Mesendoderm (in vitro differentiated cells): Measurements from ENCODE around the gene ME2.

Experiments used
- DNase-seq: peaks from one replicate; pipeline ENCODE4 v3.0.0; 2013
- H2AK5ac ChIP-seq: 2 replicates; pipeline ENCODE4 v1.6.1; 2013; ENCODE audit warnings: low read length, inconsistent platforms
- H2BK120ac ChIP-seq: 2 replicates; pipeline ENCODE4 v1.6.1; 2013; ENCODE audit warnings: low read depth, mild to moderate bottlenecking, low read length, moderate library complexity, mixed read lengths
- H2BK15ac ChIP-seq: replicated peaks from 2 replicates; pipeline ENCODE4 v1.6.1; 2013; ENCODE audit warnings: low read depth, mild to moderate bottlenecking, moderate library complexity
- H2BK5ac ChIP-seq: 2 replicates; pipeline ENCODE4 v1.6.1; 2013; ENCODE audit warnings: low read length, inconsistent platforms
- H3K18ac ChIP-seq: 2 replicates; pipeline ENCODE4 v1.6.1; 2013; ENCODE audit warnings: mild to moderate bottlenecking, low read length, mixed read lengths
- H3K23ac ChIP-seq: one replicate; pipeline ENCODE4 v1.6.1; 2013; ENCODE audit warnings: low read length
- H3K27ac ChIP-seq: 2 replicates; pipeline ENCODE4 v1.5.1; 2013; ENCODE audit warnings: low read depth, mild to moderate bottlenecking, inconsistent platforms, low read length, moderate library complexity
- H3K27me3 ChIP-seq: 2 replicates; pipeline ENCODE4 v1.6.1; 2013; ENCODE audit warnings: low read length, control low read depth, mild to moderate bottlenecking, inconsistent platforms; ENCODE audit not compliant: insufficient read depth, poor library complexity
- H3K36me3 ChIP-seq: 2 replicates; pipeline ENCODE4 v1.6.1; 2013; ENCODE audit warnings: low read length, inconsistent platforms; ENCODE audit not compliant: control insufficient read depth, insufficient read depth
- H3K4ac ChIP-seq: one replicate; pipeline ENCODE4 v1.6.1; 2013; ENCODE audit warnings: low read depth, mild to moderate bottlenecking, low read length, moderate library complexity
- H3K4me1 ChIP-seq: 2 replicates; pipeline ENCODE4 v1.6.1; 2013; ENCODE audit warnings: low read depth, low read length, inconsistent platforms; ENCODE audit not compliant: control insufficient read depth
- H3K4me2 ChIP-seq: 2 replicates; pipeline ENCODE4 v1.6.1; 2013; ENCODE audit warnings: low read length
- H3K4me3 ChIP-seq: 2 replicates; pipeline ENCODE4 v1.5.1; 2013; ENCODE audit warnings: mild to moderate bottlenecking, low read length
- H3K56ac ChIP-seq: one replicate; pipeline ENCODE4 v1.6.1; 2013; ENCODE audit warnings: low read length
- H3K79me1 ChIP-seq: 2 replicates; pipeline ENCODE4 v1.6.1; 2013; ENCODE audit warnings: low read length, inconsistent platforms
- H3K79me2 ChIP-seq: 2 replicates; pipeline ENCODE4 v1.6.1; 2013; ENCODE audit warnings: mild to moderate bottlenecking, low read length; ENCODE audit not compliant: control insufficient read depth, insufficient read depth
- H3K9ac ChIP-seq: 2 replicates; pipeline ENCODE4 v1.6.1; 2013; ENCODE audit warnings: low read length, inconsistent platforms
- H4K5ac ChIP-seq: one replicate; pipeline ENCODE4 v1.6.1; 2013; ENCODE audit warnings: low read length
- H4K8ac ChIP-seq: one replicate; pipeline ENCODE4 v1.6.1; 2013; ENCODE audit warnings: low read depth, mild to moderate bottlenecking, control low read depth, low read length, moderate library complexity
- WGBS: extraction: QIAGEN DNeasy Blood & Tissue Kit; methylation state at CpG from one replicate; pipeline ENCODE4 v1.1.7; 2013; ENCODE audit warnings: low lambda C conversion rate, missing lambda C conversion rate; ENCODE audit not compliant: insufficient coverage; ENCODE audit errors: extremely low coverage; 5-methylcytosine and 5-hydroxymethylcytosine counted together

ME2 gene

GRCh38 chr18:50953822-50954221, 74.9 kb downstream of the ME2 start:
- Histone ChIP-seq H2BK5ac (no peak overlapping the region), H3K79me1 (no peaks in the 10 kb centered on the region), H2BK15ac (no peak overlapping the region), H3K4me3 (no peak overlapping the region), H4K5ac (no peak overlapping the region), H2BK120ac (no peak overlapping the region), H3K36me3 (no peaks in the 10 kb centered on the region), H3K4me1 (no peaks in the 10 kb centered on the region), H3K18ac (no peak overlapping the region), H3K23ac (no peak overlapping the region), H3K27ac (no peak overlapping the region), H4K8ac (no peak overlapping the region), H3K9ac (no peak overlapping the region), H3K4me2 (no peak overlapping the region), H3K27me3 (no peaks in the 10 kb centered on the region), H3K56ac (no peak overlapping the region), H3K4ac (no peak overlapping the region), H2AK5ac (no peak overlapping the region), H3K79me2 (no peaks in the 10 kb centered on the region)
- DNase-seq = no peak
- no CpG with 5 or more reads among the region's 3 CpGs for WGBS

GRCh38 chr18:50955253-50955652, 76.3 kb downstream of the ME2 start:
- no peak overlapping the region for H3K23ac ChIP-seq
- no peak overlapping the region for H4K5ac ChIP-seq
- no peak overlapping the region for H2BK120ac ChIP-seq
- H3K9ac ChIP-seq = no peak overlapping the region
- H3K27ac ChIP-seq = no peak overlapping the region
- peak; percentile 26 for DNase-seq
- H3K4ac ChIP-seq = no peak overlapping the region
- no CpG with 5 or more reads among the region's 4 CpGs for WGBS
- no peak overlapping the region for H3K4me2 ChIP-seq
- H4K8ac ChIP-seq = no peak overlapping the region
- no peaks in the 10 kb centered on the region for H3K4me1 ChIP-seq
- no peak overlapping the region for H2BK15ac ChIP-seq
- no peak overlapping the region for H2BK5ac ChIP-seq
- H3K79me1 ChIP-seq = no peaks in the 10 kb centered on the region
- H3K36me3 ChIP-seq = no peaks in the 10 kb centered on the region
- H3K56ac ChIP-seq = no peak overlapping the region
- H3K79me2 ChIP-seq = no peaks in the 10 kb centered on the region
- H2AK5ac ChIP-seq = no peak overlapping the region
- no peaks in the 10 kb centered on the region for H3K27me3 ChIP-seq
- no peak overlapping the region for H3K18ac ChIP-seq
- no peak overlapping the region for H3K4me3 ChIP-seq

- no peak overlapping the region for H2BK15ac ChIP-seq
- no peaks in the 10 kb centered on the region for H3K79me2 ChIP-seq
- no peak overlapping the region for H4K5ac ChIP-seq
- H2BK5ac ChIP-seq = no peak overlapping the region
- H3K36me3 ChIP-seq = no peaks in the 10 kb centered on the region
- no peak overlapping the region for H3K56ac ChIP-seq
- H3K4me3 ChIP-seq = no peak overlapping the region
- no peak overlapping the region for H3K9ac ChIP-seq
- no peaks in the 10 kb centered on the region for H3K79me1 ChIP-seq
- WGBS = no CpG with 5 or more reads among the region's 3 CpGs
- no peaks in the 10 kb centered on the region for H3K4me1 ChIP-seq
- DNase-seq = no peak
- H3K27ac ChIP-seq = no peak overlapping the region
- no peaks in the 10 kb centered on the region for H3K27me3 ChIP-seq
- H3K4ac ChIP-seq = no peak overlapping the region
- no peak overlapping the region for H3K4me2 ChIP-seq
- no peak overlapping the region for H4K8ac ChIP-seq
- no peak overlapping the region for H3K18ac ChIP-seq
- no peak overlapping the region for H2AK5ac ChIP-seq
- H3K23ac ChIP-seq = no peak overlapping the region
- H2BK120ac ChIP-seq = no peak overlapping the region
These were observed 77.2 kb downstream of the ME2 start for GRCh38 chr18:50956116-50956515.

GRCh38 chr18:50961974-50962373, 83.1 kb downstream of the ME2 start:
- Histone ChIP-seq H3K4me1 (no peaks in the 10 kb centered on the region), H3K4me2 (no peak overlapping the region), H2BK5ac (no peak overlapping the region), H2BK15ac (no peak overlapping the region), H3K36me3 (no peaks in the 10 kb centered on the region), H3K56ac (no peak overlapping the region), H3K4me3 (no peak overlapping the region), H3K27me3 (no peaks in the 10 kb centered on the region), H3K79me2 (no peaks in the 10 kb centered on the region), H2AK5ac (no peak overlapping the region), H3K27ac (no peak overlapping the region), H4K8ac (no peak overlapping the region), H3K79me1 (no peaks in the 10 kb centered on the region), H2BK120ac (no peak overlapping the region), H3K9ac (no peak overlapping the region), H4K5ac (no peak overlapping the region), H3K23ac (no peak overlapping the region), H3K18ac (no peak overlapping the region), H3K4ac (no peak overlapping the region)
- peak; percentile 28 for DNase-seq
- no CpG with 5 or more reads among the region's 1 CpG for WGBS

GRCh38 chr18:50967714-50968661, 89.1 kb downstream of the ME2 start, which contains the start of gene ELAC1:
ELAC1 (plus strand) TSS chr18:50968040; CDS start chr18:50974405, 6,365 bp downstream.
- Histone ChIP-seq H3K23ac (peak within 1 kb of the TSS; percentile 72), H3K4ac (peak within 1 kb of the TSS; percentile 46), H3K9ac (peak within 1 kb of the TSS; percentile 89), H3K4me3 (peak within 1 kb of the TSS; percentile 73), H3K27me3 (no peaks in the 10 kb centered on the region), H2AK5ac (no peak within 1 kb of the TSS), H3K4me1 (peaks cover 2% of the 10 kb centered on the region), H4K8ac (peak within 1 kb of the TSS; percentile 88), H3K79me2 (no peaks in the 10 kb centered on the region), H3K36me3 (no peaks in the 10 kb centered on the region), H2BK120ac (peak within 1 kb of the TSS; percentile 31), H3K4me2 (peak within 1 kb of the TSS; percentile 56), H2BK15ac (no peak within 1 kb of the TSS), H3K79me1 (no peaks in the 10 kb centered on the region), H3K18ac (peak within 1 kb of the TSS; percentile 95), H3K56ac (peak within 1 kb of the TSS; percentile 91), H3K27ac (peak within 1 kb of the TSS; percentile 89), H4K5ac (no peak within 1 kb of the TSS), H2BK5ac (no peak within 1 kb of the TSS)
- WGBS = no CpG with 5 or more reads among the region's 84 CpGs
- peak; percentile 88 for DNase-seq
